ENCODE results near the gene PAX3. TPM values are rescaled to one million over a fixed set of nuclear protein-coding genes. Genes with fewer than 3 reads are reported as not detected.

The PAX3 gene
- total and polyA plus RNA-seq, 3 experiments from 2014 or later = not detected

DNA sequence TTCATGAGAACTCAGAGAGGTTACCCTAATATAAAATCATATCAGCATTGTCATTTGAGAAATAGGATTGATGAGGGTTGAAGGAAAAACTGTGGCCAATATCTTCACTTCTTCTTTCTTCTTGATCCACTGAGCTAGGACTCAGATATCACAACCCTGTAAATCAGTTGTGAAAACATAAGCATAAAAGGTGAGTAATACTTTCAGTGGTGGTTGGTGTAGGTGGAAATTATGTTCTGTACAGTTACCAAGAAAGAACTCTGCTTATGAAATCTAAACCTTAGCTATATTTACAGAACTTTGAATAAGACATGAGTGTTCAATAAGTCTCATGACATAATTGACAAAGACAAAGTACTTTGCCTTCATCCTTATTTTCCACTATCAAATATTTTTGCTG is 56.3 kb downstream of the PAX3 start:
- Histone ChIP-seq H3K27ac (ENCODE audit: low read depth, low read length) (no peak overlapping the region), H3K36me3 (ENCODE audit: insufficient read depth, low read length) (no peaks in the 10 kb centered on the region), H3K27me3 (ENCODE audit: insufficient read depth, low read length, poor library complexity, severe bottlenecking) (no peaks in the 10 kb centered on the region), H3K4me1 (ENCODE audit: insufficient read depth, low read length) (no peaks in the 10 kb centered on the region), H3K9me3 (ENCODE audit: low read length) (no peaks in the 10 kb centered on the region), H3K4me3 (ENCODE audit: low read length) (no peak overlapping the region)
- CTCF ChIA-PET = no interaction called here
- H3K4me1 Mint-ChIP-seq = no peaks in the 10 kb centered on the region
- no peak overlapping the region for H3K27ac Mint-ChIP-seq
- H3K9me3 Mint-ChIP-seq = peaks cover 0 to 2% (median 0%) of the 10 kb centered on the region in 5 donors
- POLR2A ChIA-PET = no interaction called here
- no peak overlapping the region for H3K4me3 Mint-ChIP-seq
- no peak for DNase-seq
- peaks cover 7 to 43% of the 10 kb centered on the region in 2 donors for H3K27me3 Mint-ChIP-seq
- H3K36me3 Mint-ChIP-seq = no peaks in the 10 kb centered on the region

DNA sequence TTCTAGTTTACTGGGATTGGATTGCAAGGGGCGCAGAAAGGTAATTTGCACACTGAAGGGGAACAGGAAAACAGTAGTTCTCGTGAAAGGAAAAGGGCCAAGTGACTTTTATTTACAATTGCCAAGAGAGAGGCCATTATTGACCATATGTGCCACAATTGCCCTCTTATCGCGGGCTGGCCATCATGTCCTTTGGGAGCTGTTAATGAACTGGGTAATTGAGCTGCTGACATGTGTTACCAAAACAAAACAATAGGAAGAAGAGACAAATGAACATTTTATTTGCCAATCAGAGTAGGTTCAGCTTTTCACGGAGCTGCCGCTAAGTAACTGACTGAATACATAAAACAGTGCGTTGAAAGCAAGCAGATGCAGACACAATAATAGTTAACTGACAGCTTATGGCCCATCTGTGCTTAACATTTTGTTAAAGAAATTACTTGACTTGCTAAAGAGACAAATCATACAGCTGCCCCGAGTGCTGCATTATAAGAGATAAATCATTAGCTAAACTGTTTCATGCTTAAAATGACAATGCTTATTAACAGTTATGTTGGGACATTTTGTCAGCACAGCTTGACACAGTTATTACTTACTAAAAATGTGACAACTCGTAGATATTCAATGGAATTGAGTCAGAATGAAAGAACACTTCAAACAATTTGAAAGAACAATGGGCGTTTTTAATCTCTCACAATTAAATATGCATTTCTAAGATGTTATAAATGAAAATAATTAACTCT is 57.5 kb downstream of the PAX3 start:
- Mint-ChIP-seq H3K9me3 (peaks cover 0 to 6% (median 0%) of the 10 kb centered on the region in 5 donors), H3K4me1 (no peaks in the 10 kb centered on the region), H3K27ac (no peak overlapping the region), H3K36me3 (no peaks in the 10 kb centered on the region), H3K4me3 (no peak overlapping the region), H3K27me3 (peaks cover 7 to 43% of the 10 kb centered on the region in 2 donors)
- no peak for DNase-seq
- Histone ChIP-seq H3K4me1 (ENCODE audit: insufficient read depth, low read length) (no peaks in the 10 kb centered on the region), H3K27me3 (ENCODE audit: insufficient read depth, low read length, poor library complexity, severe bottlenecking) (no peaks in the 10 kb centered on the region), H3K9me3 (ENCODE audit: low read length) (no peaks in the 10 kb centered on the region), H3K27ac (ENCODE audit: low read depth, low read length) (no peak overlapping the region), H3K4me3 (ENCODE audit: low read length) (no peak overlapping the region), H3K36me3 (ENCODE audit: insufficient read depth, low read length) (no peaks in the 10 kb centered on the region)
- ChIA-PET CTCF (no interaction called here), POLR2A (interaction anchor here (0.6 kb wide), 1 partner anchor 722 kb away, joined by 3 read pairs; no protein-coding TSS in a partner anchor)

DNA sequence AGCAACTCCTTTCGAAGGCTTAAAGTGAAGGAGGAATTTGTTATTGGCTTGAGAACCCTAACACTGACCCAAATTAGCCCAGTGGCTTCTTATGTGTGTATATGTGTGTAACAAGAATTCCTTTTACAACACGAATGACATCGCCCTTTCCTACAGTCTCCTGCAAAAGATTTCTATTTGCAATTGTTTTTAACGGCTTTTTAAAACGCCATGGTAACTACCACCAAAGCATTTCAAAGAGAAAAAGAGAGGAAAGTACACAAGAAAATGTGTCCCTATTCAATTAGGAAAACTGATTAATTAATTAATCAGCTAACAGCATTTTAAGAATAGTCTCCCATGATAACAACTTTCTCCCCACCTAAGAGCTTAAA is 58.1 kb downstream of the PAX3 start:
- Histone ChIP-seq H3K4me3 (ENCODE audit: low read length) (no peak overlapping the region), H3K36me3 (ENCODE audit: insufficient read depth, low read length) (no peaks in the 10 kb centered on the region), H3K9me3 (ENCODE audit: low read length) (no peaks in the 10 kb centered on the region), H3K4me1 (ENCODE audit: insufficient read depth, low read length) (no peaks in the 10 kb centered on the region), H3K27ac (ENCODE audit: low read depth, low read length) (no peak overlapping the region), H3K27me3 (ENCODE audit: insufficient read depth, low read length, poor library complexity, severe bottlenecking) (no peaks in the 10 kb centered on the region)
- Mint-ChIP-seq H3K9me3 (peaks cover 0 to 6% (median 0%) of the 10 kb centered on the region in 5 donors), H3K4me3 (no peak overlapping the region), H3K27me3 (peaks cover 7 to 43% of the 10 kb centered on the region in 2 donors), H3K27ac (no peak overlapping the region), H3K36me3 (no peaks in the 10 kb centered on the region), H3K4me1 (no peaks in the 10 kb centered on the region)
- POLR2A ChIA-PET = no interaction called here
- DNase-seq = no peak
- CTCF ChIA-PET = no interaction called here

DNA sequence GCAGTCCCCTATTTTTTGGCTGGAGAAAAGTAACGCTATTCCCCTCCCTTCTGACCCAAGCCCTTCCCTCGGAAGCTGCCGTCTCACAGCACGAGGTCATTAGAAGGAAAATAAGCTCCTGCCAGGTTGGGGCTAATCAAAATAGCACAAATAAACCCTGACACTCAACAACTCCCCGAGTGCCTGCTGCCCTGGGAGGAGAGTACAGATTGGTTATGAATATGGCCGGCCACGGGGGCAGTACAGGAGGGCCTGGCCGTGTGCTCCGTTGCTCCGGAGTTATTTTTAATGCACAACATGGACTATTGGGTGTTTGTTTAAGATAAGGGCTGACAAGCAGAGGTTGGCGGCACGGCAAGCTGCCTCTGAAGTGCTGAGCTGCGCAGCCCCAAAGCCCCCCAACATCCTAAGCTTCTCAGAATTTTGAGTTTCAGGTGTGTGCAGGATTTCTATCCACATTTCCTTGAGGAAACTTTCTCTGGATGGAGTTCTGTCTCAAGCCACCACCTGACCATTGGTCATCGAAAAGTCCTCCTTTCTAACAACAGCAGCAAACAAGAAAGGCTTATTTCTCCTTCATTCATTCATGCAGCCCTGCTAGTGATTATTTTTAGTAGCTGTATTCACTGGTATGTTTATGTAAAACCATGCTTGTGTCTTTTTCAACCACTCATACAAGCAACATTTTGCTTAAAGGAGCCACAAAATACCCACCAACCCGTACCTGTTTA is 58.7 kb downstream of the PAX3 start:
- no peak overlapping the region for H3K4me3 ChIP-seq (ENCODE audit: low read length)
- ChIA-PET POLR2A (no interaction called here), CTCF (no interaction called here)
- Mint-ChIP-seq H3K27ac (no peak overlapping the region), H3K27me3 (peaks cover 9 to 47% of the 10 kb centered on the region in 2 donors), H3K9me3 (peaks cover 0 to 6% (median 0%) of the 10 kb centered on the region in 5 donors), H3K4me1 (no peaks in the 10 kb centered on the region), H3K36me3 (no peaks in the 10 kb centered on the region), H3K4me3 (no peak overlapping the region)
- H3K36me3 ChIP-seq (ENCODE audit: insufficient read depth, low read length) = no peaks in the 10 kb centered on the region
- H3K4me1 ChIP-seq (ENCODE audit: insufficient read depth, low read length) = no peaks in the 10 kb centered on the region
- DNase-seq = no peak
- no peaks in the 10 kb centered on the region for H3K9me3 ChIP-seq (ENCODE audit: low read length)
- no peaks in the 10 kb centered on the region for H3K27me3 ChIP-seq (ENCODE audit: insufficient read depth, low read length, poor library complexity, severe bottlenecking)
- H3K27ac ChIP-seq (ENCODE audit: low read depth, low read length) = no peak overlapping the region

GRCh38 chr2:222239091-222239490 is 59.7 kb downstream of the PAX3 start:
- peaks cover 9 to 48% of the 10 kb centered on the region in 2 donors for H3K27me3 Mint-ChIP-seq
- Histone ChIP-seq H3K4me1 (ENCODE audit: insufficient read depth, low read length) (no peaks in the 10 kb centered on the region), H3K27me3 (ENCODE audit: insufficient read depth, low read length, poor library complexity, severe bottlenecking) (no peaks in the 10 kb centered on the region), H3K4me3 (ENCODE audit: low read length) (no peak overlapping the region), H3K9me3 (ENCODE audit: low read length) (no peaks in the 10 kb centered on the region), H3K36me3 (ENCODE audit: insufficient read depth, low read length) (no peaks in the 10 kb centered on the region), H3K27ac (ENCODE audit: low read depth, low read length) (no peak overlapping the region)
- no peak overlapping the region for H3K27ac Mint-ChIP-seq
- no peaks in the 10 kb centered on the region for H3K36me3 Mint-ChIP-seq
- CTCF ChIA-PET = no interaction called here
- DNase-seq = no peak
- no peaks in the 10 kb centered on the region for H3K4me1 Mint-ChIP-seq
- POLR2A ChIA-PET = no interaction called here
- peaks cover 0 to 6% (median 0%) of the 10 kb centered on the region in 5 donors for H3K9me3 Mint-ChIP-seq
- H3K4me3 Mint-ChIP-seq = no peak overlapping the region

DNA sequence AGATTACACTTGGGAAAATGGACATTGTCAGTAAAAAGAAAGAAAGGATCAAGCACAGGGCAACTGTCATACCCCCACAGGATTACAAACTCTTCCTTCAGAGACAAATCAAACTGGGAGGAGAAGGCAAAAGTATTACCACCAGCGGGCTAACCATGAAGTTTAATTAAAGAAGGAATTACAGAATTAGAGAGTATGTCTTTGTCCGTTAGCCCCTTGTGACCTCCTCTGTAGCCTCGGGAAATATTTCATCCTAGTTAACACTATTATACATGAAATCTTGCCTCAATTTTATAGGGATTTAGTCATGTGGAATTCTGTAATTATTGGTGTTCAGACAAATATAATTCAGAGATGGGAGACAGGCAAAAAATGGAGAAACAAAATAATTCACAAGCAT is 60.7 kb downstream of the PAX3 start:
- Mint-ChIP-seq H3K9me3 (peaks cover 0 to 6% (median 0%) of the 10 kb centered on the region in 5 donors), H3K4me1 (no peaks in the 10 kb centered on the region), H3K36me3 (no peaks in the 10 kb centered on the region), H3K27me3 (peaks cover 9 to 43% of the 10 kb centered on the region in 2 donors), H3K4me3 (no peak overlapping the region), H3K27ac (no peak overlapping the region)
- Histone ChIP-seq H3K9me3 (ENCODE audit: low read length) (no peaks in the 10 kb centered on the region), H3K4me3 (ENCODE audit: low read length) (no peak overlapping the region), H3K36me3 (ENCODE audit: insufficient read depth, low read length) (no peaks in the 10 kb centered on the region), H3K4me1 (ENCODE audit: insufficient read depth, low read length) (no peaks in the 10 kb centered on the region), H3K27me3 (ENCODE audit: insufficient read depth, low read length, poor library complexity, severe bottlenecking) (no peaks in the 10 kb centered on the region), H3K27ac (ENCODE audit: low read depth, low read length) (no peak overlapping the region)
- DNase-seq = no peak
- POLR2A ChIA-PET = no interaction called here
- CTCF ChIA-PET = no interaction called here

DNA sequence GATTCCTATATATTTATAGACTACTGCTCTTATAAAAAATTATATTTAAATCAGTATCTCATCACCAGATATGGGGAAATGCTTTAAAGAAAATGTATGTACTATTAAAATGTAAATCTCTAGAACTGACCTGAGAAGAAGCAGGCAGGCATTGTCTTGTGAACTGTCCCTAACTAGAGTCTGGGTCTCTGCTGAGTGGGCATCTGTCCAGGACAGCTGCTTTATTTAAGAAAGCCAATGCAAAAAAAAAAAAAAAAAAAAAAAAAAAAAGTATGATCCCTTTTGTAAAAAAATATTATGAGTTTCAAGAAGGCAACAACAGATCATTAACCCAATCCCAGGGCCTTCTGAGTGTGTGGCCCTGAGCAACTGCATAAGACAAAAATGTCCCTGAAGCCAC is 66.0 kb downstream of the PAX3 start:
- no peak for DNase-seq
- Histone ChIP-seq H3K4me1 (ENCODE audit: insufficient read depth, low read length) (no peaks in the 10 kb centered on the region), H3K27ac (ENCODE audit: low read depth, low read length) (no peak overlapping the region), H3K36me3 (ENCODE audit: insufficient read depth, low read length) (no peaks in the 10 kb centered on the region), H3K4me3 (ENCODE audit: low read length) (no peak overlapping the region), H3K27me3 (ENCODE audit: insufficient read depth, low read length, poor library complexity, severe bottlenecking) (no peaks in the 10 kb centered on the region), H3K9me3 (ENCODE audit: low read length) (no peaks in the 10 kb centered on the region)
- POLR2A ChIA-PET = no interaction called here
- no peaks in the 10 kb centered on the region for H3K4me1 Mint-ChIP-seq
- H3K9me3 Mint-ChIP-seq = peaks cover 0 to 4% (median 0%) of the 10 kb centered on the region in 5 donors
- H3K27me3 Mint-ChIP-seq = peaks cover 2 to 12% of the 10 kb centered on the region in 2 donors
- H3K4me3 Mint-ChIP-seq = no peak overlapping the region
- CTCF ChIA-PET = no interaction called here
- no peaks in the 10 kb centered on the region for H3K36me3 Mint-ChIP-seq
- no peak overlapping the region for H3K27ac Mint-ChIP-seq

GRCh38 chr2:222232372-222232771 is 66.4 kb downstream of the PAX3 start:
- ChIA-PET CTCF (no interaction called here), POLR2A (no interaction called here)
- Histone ChIP-seq H3K36me3 (ENCODE audit: insufficient read depth, low read length) (no peaks in the 10 kb centered on the region), H3K4me1 (ENCODE audit: insufficient read depth, low read length) (no peaks in the 10 kb centered on the region), H3K4me3 (ENCODE audit: low read length) (no peak overlapping the region), H3K27me3 (ENCODE audit: insufficient read depth, low read length, poor library complexity, severe bottlenecking) (no peaks in the 10 kb centered on the region), H3K9me3 (ENCODE audit: low read length) (no peaks in the 10 kb centered on the region), H3K27ac (ENCODE audit: low read depth, low read length) (no peak overlapping the region)
- H3K4me1 Mint-ChIP-seq = no peaks in the 10 kb centered on the region
- H3K36me3 Mint-ChIP-seq = no peaks in the 10 kb centered on the region
- no peak for DNase-seq
- no peak overlapping the region for H3K4me3 Mint-ChIP-seq
- H3K9me3 Mint-ChIP-seq = peaks cover 0 to 4% (median 0%) of the 10 kb centered on the region in 5 donors
- no peak overlapping the region for H3K27ac Mint-ChIP-seq
- peaks cover 2 to 12% of the 10 kb centered on the region in 2 donors for H3K27me3 Mint-ChIP-seq

All from CD8-positive, alpha-beta memory T cell (primary cell).